Activated effector memory CD4-positive, alpha-beta T cell treated with anti-CD3 and anti-CD28 coated beads, Interleukin-2, amount 50 U/mL, for 16 hours (primary cell): ENCODE data around the gene GBX1.

Experiments
- DNase-seq: peaks from one replicate; pipeline ENCODE4 v3.0.0-alpha.2; 2020

GBX1 gene

DNA sequence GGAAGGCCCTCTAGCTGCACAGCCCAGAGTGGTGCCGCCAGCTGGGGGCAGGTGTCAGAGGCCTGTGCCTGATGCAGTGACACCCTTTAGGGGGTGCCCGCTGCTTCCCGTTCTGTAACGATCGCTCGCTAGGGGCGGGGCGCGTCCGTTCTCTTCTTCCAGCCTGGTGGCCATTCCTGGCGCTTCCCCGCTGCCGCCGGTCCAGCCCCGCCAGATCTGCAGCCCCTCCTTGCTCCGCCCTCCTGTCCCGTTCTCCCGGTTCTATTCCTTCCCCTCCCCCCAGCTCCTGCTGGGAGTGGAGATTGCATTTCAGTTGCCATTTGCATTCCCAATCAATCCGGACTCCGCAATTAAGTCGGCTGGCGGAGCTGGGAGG, 42.0 kb downstream of the GBX1 start:
- no peak for DNase-seq

DNA sequence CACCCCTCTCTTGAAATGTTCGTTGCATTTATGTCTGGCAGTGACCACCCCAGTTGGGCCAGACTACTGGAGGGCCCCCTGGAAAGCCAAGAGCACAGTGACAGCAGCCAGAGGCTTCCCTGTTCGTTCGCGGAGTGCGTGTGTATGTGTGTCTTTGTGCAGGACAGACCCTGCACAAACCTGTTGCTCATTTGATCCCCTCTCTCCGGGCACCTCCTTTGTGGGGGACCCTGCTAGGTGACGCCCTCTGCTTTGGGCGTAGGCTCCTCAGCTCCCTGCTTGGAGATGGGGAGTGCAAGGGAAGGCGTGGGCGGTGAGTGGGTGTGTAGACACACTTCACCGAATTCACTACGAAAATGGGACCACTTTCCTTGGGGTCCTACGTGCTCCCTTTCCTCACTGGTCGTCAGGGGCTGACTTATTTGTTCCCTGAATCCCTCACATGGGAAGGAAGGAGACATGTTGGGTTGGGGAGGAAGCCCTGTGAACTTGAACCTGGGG, 42.5 kb downstream of the GBX1 start:
- no peak for DNase-seq

GRCh38 chr7:151124481-151124880, 43.0 kb downstream of the GBX1 start:
- DNase-seq, result no peak

DNA sequence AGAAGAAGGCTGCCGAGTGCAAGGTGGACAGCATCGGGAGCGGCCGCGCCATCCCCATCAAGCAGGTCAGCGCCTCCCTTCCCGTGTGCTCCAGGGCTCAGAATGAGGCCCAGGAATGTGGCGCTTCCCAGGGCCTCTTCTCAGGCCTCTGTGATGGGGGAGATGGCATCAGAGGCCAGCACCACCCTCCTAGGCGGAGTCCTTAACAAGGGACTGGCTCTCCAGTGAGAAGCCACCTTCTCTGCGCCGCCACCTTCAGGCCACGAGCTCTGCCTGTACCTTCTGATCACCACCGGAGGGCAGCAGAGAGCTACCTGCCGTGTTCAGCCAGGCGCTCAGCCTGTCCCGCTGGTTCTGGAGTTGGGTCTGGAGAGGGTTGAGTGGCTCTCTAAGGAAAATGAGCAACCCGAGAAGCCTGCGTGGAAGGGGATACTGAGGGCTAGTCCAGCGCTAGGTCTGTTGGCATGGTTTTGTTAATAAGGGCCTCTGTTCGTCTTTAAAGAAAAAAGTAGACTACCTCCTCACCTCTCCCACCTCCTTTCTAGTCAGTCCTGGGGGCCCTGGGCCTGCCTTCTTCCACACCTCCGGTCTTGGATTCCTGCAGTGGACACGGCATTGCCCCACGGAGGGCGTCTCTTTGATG, 43.6 kb downstream of the GBX1 start:
- peak; percentile 92 for DNase-seq

DNA sequence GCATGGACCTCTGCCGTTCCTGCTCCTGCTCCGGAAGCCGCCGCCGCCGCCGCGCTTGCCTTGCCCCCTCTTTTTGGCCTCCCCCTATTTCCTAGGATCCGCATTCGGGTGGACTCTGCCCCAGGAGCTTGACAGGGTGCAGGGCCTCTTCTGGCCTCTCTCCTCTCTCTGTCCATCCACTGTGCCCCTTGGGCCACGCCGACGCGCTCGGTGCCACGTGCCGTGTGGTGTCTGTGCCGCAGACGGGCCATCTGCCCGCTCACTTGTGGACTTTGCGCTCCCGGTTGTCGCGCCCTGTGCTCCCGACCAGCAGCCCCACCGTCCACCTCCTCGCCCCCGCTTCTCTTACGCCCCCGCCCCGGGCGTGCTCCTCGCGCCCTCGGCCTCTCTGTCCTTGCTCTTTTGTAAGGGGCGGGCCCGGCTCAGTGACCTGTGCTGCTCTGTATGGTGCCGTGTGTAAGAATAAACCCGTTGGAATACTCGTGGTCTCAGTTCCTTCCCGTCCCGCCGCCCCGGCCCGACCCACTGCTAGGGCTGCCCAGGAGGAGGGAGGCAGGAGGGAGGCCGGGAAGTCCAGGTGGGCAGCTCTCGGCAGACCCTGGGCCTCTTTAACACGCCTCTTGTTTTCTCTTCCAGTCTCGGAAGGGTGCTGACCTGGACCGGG, 44.2 kb downstream of the GBX1 start:
- DNase-seq, result no peak

- no peak for DNase-seq
Measured at GRCh38 chr7:151122796-151123157, 44.7 kb downstream of the GBX1 start.

GRCh38 chr7:151122276-151122675, 45.2 kb downstream of the GBX1 start:
- no peak for DNase-seq

GRCh38 chr7:151121380-151122170, 45.9 kb downstream of the GBX1 start:
- DNase-seq, result no peak

- no peak for DNase-seq
Measured at GRCh38 chr7:151120896-151121295, 46.6 kb downstream of the GBX1 start.

GRCh38 chr7:151119902-151120301, 47.6 kb downstream of the GBX1 start:
- DNase-seq, result no peak

DNA sequence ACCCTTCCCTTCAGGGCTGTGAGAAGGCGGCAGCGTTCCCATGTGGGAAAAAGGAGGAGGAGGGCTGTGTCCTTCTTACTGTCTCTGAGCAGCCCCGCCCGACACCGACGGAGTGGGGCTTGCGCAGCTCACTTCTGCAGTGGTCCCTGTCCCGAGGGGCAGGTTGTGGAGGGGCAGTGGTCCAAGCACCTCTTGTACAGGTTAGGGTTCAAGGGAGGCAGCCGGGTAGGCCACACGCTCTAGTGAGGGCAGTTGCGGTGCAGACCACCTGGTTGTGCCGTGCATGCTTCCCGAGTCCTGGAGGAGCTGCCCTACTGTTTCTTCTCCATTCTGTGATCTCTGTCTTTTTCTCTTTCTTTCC, 48.5 kb downstream of the GBX1 start:
- no peak for DNase-seq

GRCh38 chr7:151118108-151119054, 49.1 kb downstream of the GBX1 start:
- DNase-seq, result no peak

GRCh38 chr7:151117565-151117964, 49.9 kb downstream of the GBX1 start:
- DNase-seq, result peak; percentile 80

- DNase-seq, result no peak
Measured at GRCh38 chr7:151116603-151117440, 50.7 kb downstream of the GBX1 start.

GRCh38 chr7:151115836-151116418, 51.6 kb downstream of the GBX1 start:
- DNase-seq, result peak; percentile 66

DNA sequence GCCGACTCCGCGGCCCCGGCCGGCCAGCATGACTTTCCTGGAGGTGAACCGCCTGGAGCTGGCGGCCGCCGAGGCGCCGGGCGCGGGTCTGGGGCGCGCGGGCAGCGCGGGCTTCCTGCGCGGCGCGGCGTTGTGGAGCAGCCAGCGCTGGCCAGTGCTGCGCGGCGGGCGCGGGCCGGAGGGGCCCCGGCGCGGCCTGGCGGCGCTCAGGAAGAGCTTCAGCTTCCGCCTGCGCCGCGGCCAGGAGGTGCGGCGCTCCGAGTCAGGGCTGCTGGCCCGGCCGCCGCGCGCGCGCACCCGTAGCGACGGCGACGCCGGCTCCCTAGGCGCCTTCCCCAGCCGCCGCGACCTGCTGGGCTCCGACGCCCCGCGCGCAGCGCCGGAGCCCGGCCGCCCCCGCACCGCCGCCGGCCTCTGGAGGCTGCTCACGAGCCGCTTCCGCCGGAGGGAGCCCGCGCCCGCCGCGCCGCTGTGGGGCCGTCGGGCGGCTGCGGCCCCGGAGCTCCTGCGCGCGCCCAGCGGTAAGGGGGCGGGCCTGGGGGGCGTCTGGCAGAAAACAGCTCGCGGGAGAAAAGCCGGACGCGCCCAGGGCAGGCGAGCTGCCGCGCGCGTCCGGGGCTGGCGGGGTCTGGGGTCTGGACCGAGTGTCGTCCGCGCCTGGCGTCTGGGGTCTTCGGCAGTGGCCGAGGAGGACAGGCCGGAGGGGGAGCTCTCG, 52.2 kb downstream of the GBX1 start:
- peak; percentile 78 for DNase-seq

GRCh38 chr7:151114151-151115090, 53.1 kb downstream of the GBX1 start:
- DNase-seq, result no peak

- no peak for DNase-seq
Measured at GRCh38 chr7:151113344-151114150, 53.9 kb downstream of the GBX1 start.
